Measurements from ENCODE around the gene C1orf50. TPM values are rescaled to one million over a fixed set of nuclear protein-coding genes. Genes with fewer than 3 reads are reported as not detected.

Gene C1orf50
- total RNA-seq, 1 experiment from 2014 or later: 3.4 TPM

- Histone ChIP-seq H3K36me3 (ENCODE audit: low read depth, low read length) (no peaks in the 10 kb centered on the region), H3K4me3 (ENCODE audit: low read length) (no peak overlapping the region), H3K9ac (ENCODE audit: low read length) (no peak overlapping the region), H3K9me2 (replicated peaks; ENCODE audit: low read length) (no peaks in the 10 kb centered on the region), H3K4me2 (ENCODE audit: low read length) (no peak overlapping the region), H2AFZ (ENCODE audit: low read length) (no peak overlapping the region), H3K27me3 (ENCODE audit: low read length) (no peaks in the 10 kb centered on the region), H3K27ac (ENCODE audit: low read length) (no peak overlapping the region), H3K4me1 (ENCODE audit: insufficient read depth, low read length) (no peaks in the 10 kb centered on the region), H3K79me2 (ENCODE audit: low read length) (no peaks in the 10 kb centered on the region), H3K9me3 (ENCODE audit: low read length) (no peaks in the 10 kb centered on the region), H3F3A (ENCODE audit: low read length, unreplicated experiment) (no peaks in the 10 kb centered on the region), H4K20me1 (ENCODE audit: low read length) (no peaks in the 10 kb centered on the region)
- TF ChIP-seq CTCF (conservative IDR thresholded peaks at IDR 0.05; ENCODE audit: low read depth, low read length): no peak
- TF ChIP-seq EZH2 (IDR thresholded peaks at IDR 0.05; ENCODE audit: low read length, unreplicated experiment): no peak
- intact Hi-C loops (cut with micrococcal nuclease): no loop called here
- DNase-seq (no peak), ATAC-seq (no peak)
- BruUV-seq (replicated peaks): no TSS peak
- CTCF ChIA-PET: no interaction called here
- POLR2A ChIA-PET (ENCODE audit: unreplicated experiment): no interaction called here
Observed at GRCh38 chr1:42732126-42732680, 34.8 kb upstream of the C1orf50 start.

GRCh38 chr1:42733415-42734200 is 33.4 kb upstream of the C1orf50 start:
- Histone ChIP-seq H3K4me1 (ENCODE audit: insufficient read depth, low read length) (no peaks in the 10 kb centered on the region), H3K36me3 (ENCODE audit: low read depth, low read length) (no peaks in the 10 kb centered on the region), H3F3A (ENCODE audit: low read length, unreplicated experiment) (no peaks in the 10 kb centered on the region), H3K4me2 (ENCODE audit: low read length) (no peak overlapping the region), H3K4me3 (ENCODE audit: low read length) (no peak overlapping the region), H3K9me3 (ENCODE audit: low read length) (no peaks in the 10 kb centered on the region), H3K9me2 (replicated peaks; ENCODE audit: low read length) (no peaks in the 10 kb centered on the region), H3K9ac (ENCODE audit: low read length) (no peak overlapping the region), H3K79me2 (ENCODE audit: low read length) (no peaks in the 10 kb centered on the region), H4K20me1 (ENCODE audit: low read length) (no peaks in the 10 kb centered on the region), H3K27me3 (ENCODE audit: low read length) (no peaks in the 10 kb centered on the region), H2AFZ (ENCODE audit: low read length) (no peak overlapping the region), H3K27ac (ENCODE audit: low read length) (no peak overlapping the region)
- CTCF ChIA-PET: no interaction called here
- intact Hi-C loops (cut with micrococcal nuclease): no loop called here
- DNase-seq (no peak), ATAC-seq (no peak)
- POLR2A ChIA-PET (ENCODE audit: unreplicated experiment): interaction anchor here (0.6 kb wide), 1 partner anchor 51 kb away, joined by 4 read pairs; no protein-coding TSS in a partner anchor
- BruUV-seq (replicated peaks): no TSS peak
- TF ChIP-seq CTCF (conservative IDR thresholded peaks at IDR 0.05; ENCODE audit: low read depth, low read length): no peak
- no peak for TF ChIP-seq EZH2 (IDR thresholded peaks at IDR 0.05; ENCODE audit: low read length, unreplicated experiment)
- TF ChIP-seq EZH2phosphoT487 (IDR thresholded peaks at IDR 0.05; ENCODE audit: borderline replicate concordance, low read length): no peak

Measured in PC-3 (cell line).